Neural cell (in vitro differentiated cells): ENCODE measurements around the gene RNU6-9.

Source experiments
- CTCF ChIP-seq: fragments of 450-650 bp; IDR thresholded peaks from 2 replicates; pipeline ENCODE4 v1.5.1; 2014; ENCODE audit warnings: antibody characterized with exemption, mild to moderate bottlenecking, moderate library complexity; ENCODE audit not compliant: poor library complexity, severe bottlenecking
- EP300 ChIP-seq: fragments of 450-650 bp; conservative IDR thresholded peaks from 2 replicates; pipeline ENCODE4 v1.6.1; 2014; ENCODE audit warnings: antibody characterized with exemption, mild to moderate bottlenecking, moderate library complexity; ENCODE audit not compliant: poor library complexity, severe bottlenecking
- EZH2 ChIP-seq: fragments of 200-600, 300-800 bp; shearing (Covaris generic), sonication (generic); IDR thresholded peaks from 2 replicates; pipeline ENCODE4 v1.6.1; 2014; ENCODE audit warnings: antibody characterized with exemption, low read length, borderline replicate concordance, mild to moderate bottlenecking; ENCODE audit not compliant: insufficient read depth, poor library complexity, severe bottlenecking
- POLR2AphosphoS5 ChIP-seq: IDR thresholded peaks from 2 replicates; pipeline ENCODE4 v1.6.1; 2012
- RAD21 ChIP-seq: fragments of 450-650 bp; conservative IDR thresholded peaks from 2 replicates; pipeline ENCODE4 v1.6.1; 2014; ENCODE audit warnings: antibody characterized with exemption, mild to moderate bottlenecking, moderate library complexity
- SMC3 ChIP-seq: fragments of 450-650 bp; conservative IDR thresholded peaks from 2 replicates; pipeline ENCODE4 v1.6.1; 2014; ENCODE audit warnings: antibody characterized with exemption, mild to moderate bottlenecking, moderate library complexity; ENCODE audit not compliant: poor library complexity
- TAF1 ChIP-seq: IDR thresholded peaks from 2 replicates; pipeline ENCODE4 v1.6.1; 2012; ENCODE audit warnings: low read depth
- TF ChIP-seq, protein P1 (sequence below): IDR thresholded peaks from 2 replicates; pipeline ENCODE4 v1.6.1; 2012; ENCODE audit warnings: borderline replicate concordance

- no peak for TF ChIP-seq EZH2
- no peak for TF ChIP-seq POLR2AphosphoS5
- no peak for TF ChIP-seq CTCF
- no peak for TF ChIP-seq EP300
- no peak for TF ChIP-seq RAD21
- no peak for TF ChIP-seq SMC3
- TF ChIP-seq TAF1 = no peak
- TF ChIP-seq, protein P1, sequence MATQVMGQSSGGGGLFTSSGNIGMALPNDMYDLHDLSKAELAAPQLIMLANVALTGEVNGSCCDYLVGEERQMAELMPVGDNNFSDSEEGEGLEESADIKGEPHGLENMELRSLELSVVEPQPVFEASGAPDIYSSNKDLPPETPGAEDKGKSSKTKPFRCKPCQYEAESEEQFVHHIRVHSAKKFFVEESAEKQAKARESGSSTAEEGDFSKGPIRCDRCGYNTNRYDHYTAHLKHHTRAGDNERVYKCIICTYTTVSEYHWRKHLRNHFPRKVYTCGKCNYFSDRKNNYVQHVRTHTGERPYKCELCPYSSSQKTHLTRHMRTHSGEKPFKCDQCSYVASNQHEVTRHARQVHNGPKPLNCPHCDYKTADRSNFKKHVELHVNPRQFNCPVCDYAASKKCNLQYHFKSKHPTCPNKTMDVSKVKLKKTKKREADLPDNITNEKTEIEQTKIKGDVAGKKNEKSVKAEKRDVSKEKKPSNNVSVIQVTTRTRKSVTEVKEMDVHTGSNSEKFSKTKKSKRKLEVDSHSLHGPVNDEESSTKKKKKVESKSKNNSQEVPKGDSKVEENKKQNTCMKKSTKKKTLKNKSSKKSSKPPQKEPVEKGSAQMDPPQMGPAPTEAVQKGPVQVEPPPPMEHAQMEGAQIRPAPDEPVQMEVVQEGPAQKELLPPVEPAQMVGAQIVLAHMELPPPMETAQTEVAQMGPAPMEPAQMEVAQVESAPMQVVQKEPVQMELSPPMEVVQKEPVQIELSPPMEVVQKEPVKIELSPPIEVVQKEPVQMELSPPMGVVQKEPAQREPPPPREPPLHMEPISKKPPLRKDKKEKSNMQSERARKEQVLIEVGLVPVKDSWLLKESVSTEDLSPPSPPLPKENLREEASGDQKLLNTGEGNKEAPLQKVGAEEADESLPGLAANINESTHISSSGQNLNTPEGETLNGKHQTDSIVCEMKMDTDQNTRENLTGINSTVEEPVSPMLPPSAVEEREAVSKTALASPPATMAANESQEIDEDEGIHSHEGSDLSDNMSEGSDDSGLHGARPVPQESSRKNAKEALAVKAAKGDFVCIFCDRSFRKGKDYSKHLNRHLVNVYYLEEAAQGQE = no peak
These were observed 38.8 kb downstream of the RNU6-9 start for GRCh38 chr19:931860-932647.
